ENCODE measurements around the gene IFNA17.
"Not testable (repeated sequence)": the region's sequence is repeated elsewhere in the genome, so short reads cannot be mapped to it uniquely, and the experiment has no call there.

Gene IFNA17

GRCh38 chr9:21228122-21228521 is at the start of gene IFNA17:
IFNA17 (minus strand) TSS chr9:21228222; CDS start chr9:21228173, 49 bp downstream.
- no peak for DNase-seq (ENCODE audit: low read depth)

GRCh38 chr9:21268347-21268657 is 40.3 kb upstream of the IFNA17 start:
- DNase-seq (ENCODE audit: low read depth): no peak

GRCh38 chr9:21267485-21268346 is 39.7 kb upstream of the IFNA17 start:
- no peak for DNase-seq (ENCODE audit: low read depth)

- DNase-seq (ENCODE audit: low read depth): no peak
Observed at GRCh38 chr9:21266733-21267484, 38.9 kb upstream of the IFNA17 start.

- no peak for DNase-seq (ENCODE audit: low read depth)
Observed at GRCh38 chr9:21265421-21266189, 37.6 kb upstream of the IFNA17 start.

- no peak for DNase-seq (ENCODE audit: low read depth)
Observed at GRCh38 chr9:21255538-21256212, 27.7 kb upstream of the IFNA17 start.

GRCh38 chr9:21252721-21253547 is 24.9 kb upstream of the IFNA17 start:
- DNase-seq (ENCODE audit: low read depth): peak; percentile 41

- no peak for DNase-seq (ENCODE audit: low read depth)
Observed at GRCh38 chr9:21251638-21252037, 23.6 kb upstream of the IFNA17 start.

GRCh38 chr9:21251190-21251589 is 23.2 kb upstream of the IFNA17 start:
- DNase-seq (ENCODE audit: low read depth): no peak

GRCh38 chr9:21244836-21245235 is 16.8 kb upstream of the IFNA17 start:
- no peak for DNase-seq (ENCODE audit: low read depth)

GRCh38 chr9:21239911-21240310 is 11.9 kb upstream of the IFNA17 start, which contains the start of gene IFNA14:
IFNA14 (minus strand) TSS chr9:21240005; CDS start chr9:21239935, 70 bp downstream.
- no peak for DNase-seq (ENCODE audit: low read depth)

GRCh38 chr9:21236360-21236714 is 8.3 kb upstream of the IFNA17 start:
- DNase-seq (ENCODE audit: low read depth): not testable (repeated sequence)

GRCh38 chr9:21235468-21236359 is 7.7 kb upstream of the IFNA17 start:
- DNase-seq (ENCODE audit: low read depth): peak; percentile 42

GRCh38 chr9:21234153-21234687 is 6.2 kb upstream of the IFNA17 start:
- no peak for DNase-seq (ENCODE audit: low read depth)

- no peak for DNase-seq (ENCODE audit: low read depth)
Observed at GRCh38 chr9:21233258-21233657, 5.2 kb upstream of the IFNA17 start.

- not testable (repeated sequence) for DNase-seq (ENCODE audit: low read depth)
Observed at GRCh38 chr9:21217211-21217610, 10.8 kb downstream of the IFNA17 start, which contains the start of gene IFNA16. IFNA16 (minus strand) TSS chr9:21217311; CDS start chr9:21217305, 6 bp downstream.

- peak; percentile 5 for DNase-seq (ENCODE audit: low read depth)
Observed at GRCh38 chr9:21213411-21214326, 14.4 kb downstream of the IFNA17 start.

- DNase-seq (ENCODE audit: low read depth): not testable (repeated sequence)
Observed at GRCh38 chr9:21212160-21212559, 15.9 kb downstream of the IFNA17 start.

Data from EH (cell line).